NCI-H2196 (cell line): ENCODE data around the gene ANKRD28.

Experiments
- DNase-seq: peaks from one replicate; lab custom pipeline; 2025; ENCODE audit not compliant: unreplicated experiment; lab: John Stamatoyannopoulos, UW

Gene ANKRD28

GRCh38 chr3:15673536-15673935, 124.2 kb downstream of the ANKRD28 start:
- no peak for DNase-seq

GRCh38 chr3:15667484-15667883, 130.3 kb downstream of the ANKRD28 start:
- no peak for DNase-seq

- DNase-seq: no peak
Observed at GRCh38 chr3:15666277-15666676, 131.5 kb downstream of the ANKRD28 start.

- DNase-seq: no peak
Observed at GRCh38 chr3:15665510-15666150, 132.1 kb downstream of the ANKRD28 start.

GRCh38 chr3:15664144-15664543, 133.6 kb downstream of the ANKRD28 start:
- DNase-seq: no peak

- DNase-seq: no peak
Observed at GRCh38 chr3:15660055-15660935, 137.5 kb downstream of the ANKRD28 start.

GRCh38 chr3:15659254-15659975, 138.4 kb downstream of the ANKRD28 start:
- DNase-seq: no peak

GRCh38 chr3:15657016-15657415, 140.8 kb downstream of the ANKRD28 start:
- DNase-seq: no peak

- no peak for DNase-seq
Observed at GRCh38 chr3:15656342-15656741, 141.4 kb downstream of the ANKRD28 start.

GRCh38 chr3:15654891-15655290, 142.9 kb downstream of the ANKRD28 start:
- DNase-seq: no peak

- no peak for DNase-seq
Observed at GRCh38 chr3:15654127-15654526, 143.7 kb downstream of the ANKRD28 start.

GRCh38 chr3:15653321-15653720, 144.5 kb downstream of the ANKRD28 start:
- DNase-seq: no peak

- DNase-seq: no peak
Observed at GRCh38 chr3:15651396-15651795, 146.4 kb downstream of the ANKRD28 start.

GRCh38 chr3:15649858-15650257, 147.9 kb downstream of the ANKRD28 start:
- DNase-seq: no peak

- no peak for DNase-seq
Observed at GRCh38 chr3:15649341-15649740, 148.4 kb downstream of the ANKRD28 start.

GRCh38 chr3:15647611-15648167, 150.1 kb downstream of the ANKRD28 start:
- no peak for DNase-seq

- DNase-seq: no peak
Observed at GRCh38 chr3:15646851-15647511, 150.8 kb downstream of the ANKRD28 start.

GRCh38 chr3:15645740-15646501, 151.9 kb downstream of the ANKRD28 start:
- no peak for DNase-seq

GRCh38 chr3:15645246-15645645, 152.5 kb downstream of the ANKRD28 start:
- no peak for DNase-seq

- DNase-seq: no peak
Observed at GRCh38 chr3:15638891-15639262, 158.9 kb downstream of the ANKRD28 start.
